Stimulated activated CD4-positive, alpha-beta T cell treated with anti-CD3 and anti-CD28 coated beads, Interleukin-15, amount 100 ng/mL, for 48 hours (primary cell): ENCODE results near the gene ZNF790.

ENCODE experiments used
- DNase-seq, 2 donors: peaks; one replicate each; pipeline ENCODE4 v3.0.0-alpha.2; 2020; ENCODE audit warnings: low read depth in 2 of 2

The ZNF790 gene

GRCh38 chr19:36772311-36773222, 65.6 kb downstream of the ZNF790 start, which contains the start of gene ZNF850:
TSS of gene ZNF850 (minus strand) at chr19:36772807. CDS start at chr19:36762606, 10,201 bp downstream.
- peak; percentile 90 to 92 for DNase-seq

GRCh38 chr19:36771261-36772231, 66.6 kb downstream of the ZNF790 start:
- DNase-seq = peak; percentile 35 to 38
